ENCODE results near the gene CYP26C1. TPM values are rescaled to one million over a fixed set of nuclear protein-coding genes. Genes with fewer than 3 reads are reported as not detected.

Gene CYP26C1
- total RNA-seq, 1 experiment from 2014 or later: 0.79 TPM

DNA sequence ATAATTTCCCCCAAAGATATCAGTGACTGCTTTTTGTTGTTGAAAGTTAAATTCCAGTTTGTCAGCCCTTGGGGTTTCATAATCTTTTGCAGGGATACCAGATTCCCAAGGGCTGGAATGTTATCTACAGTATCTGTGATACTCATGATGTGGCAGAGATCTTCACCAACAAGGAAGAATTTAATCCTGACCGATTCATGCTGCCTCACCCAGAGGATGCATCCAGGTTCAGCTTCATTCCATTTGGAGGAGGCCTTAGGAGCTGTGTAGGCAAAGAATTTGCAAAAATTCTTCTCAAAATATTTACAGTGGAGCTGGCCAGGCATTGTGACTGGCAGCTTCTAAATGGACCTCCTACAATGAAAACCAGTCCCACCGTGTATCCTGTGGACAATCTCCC lies 16.3 kb downstream of the CYP26C1 start:
- Histone ChIP-seq H3K79me1 (ENCODE audit: insufficient read depth, low read depth, low read length, poor library complexity, severe bottlenecking) (no peaks in the 10 kb centered on the region), H3K4ac (ENCODE audit: low read depth, low read length) (no peak overlapping the region), H4K8ac (replicated peaks; ENCODE audit: insufficient read length, low read depth, low read length) (no peak overlapping the region), H3K27ac (ENCODE audit: insufficient read length, low read depth, low read length) (no peak overlapping the region), H3K14ac (ENCODE audit: insufficient read depth, low read length) (no peak overlapping the region), H2BK20ac (ENCODE audit: low read depth, low read length, poor library complexity, severe bottlenecking) (no peak overlapping the region), H2AK5ac (ENCODE audit: insufficient read length, low read length) (no peak overlapping the region), H2AFZ (ENCODE audit: low read length) (no peak overlapping the region), H2BK15ac (ENCODE audit: low read depth, low read length) (no peak overlapping the region), H3K9me3 (ENCODE audit: control insufficient read depth, low read depth, low read length) (no peaks in the 10 kb centered on the region), H3K9ac (ENCODE audit: extremely low read depth, insufficient read length, low read length) (no peak overlapping the region), H3T11ph (ENCODE audit: low read length) (no peak overlapping the region), H2BK120ac (ENCODE audit: low read depth, low read length, poor library complexity, severe bottlenecking) (no peak overlapping the region), H3K18ac (ENCODE audit: insufficient read length, low read depth, low read length) (no peak overlapping the region), H3K27me3 (ENCODE audit: insufficient read depth, low read length) (peaks cover 46% of the 10 kb centered on the region; the same call in 1 of the 2 replicates), H2BK12ac (ENCODE audit: insufficient read length, low read depth, low read length) (no peak overlapping the region), H3K56ac (ENCODE audit: insufficient read length, low read depth, low read length) (no peak overlapping the region), H3K23me2 (ENCODE audit: insufficient read length, low read depth, low read length, poor library complexity, severe bottlenecking) (peaks cover 22% of the 10 kb centered on the region), H4K5ac (ENCODE audit: insufficient read length, low read depth, low read length) (no peak overlapping the region), H3K4me1 (ENCODE audit: insufficient read depth, low read length) (no peaks in the 10 kb centered on the region), H3K79me2 (ENCODE audit: insufficient read depth, low read length) (no peaks in the 10 kb centered on the region), H3K4me2 (ENCODE audit: insufficient read depth, insufficient read length, low read length) (no peak overlapping the region), H4K20me1 (ENCODE audit: control insufficient read depth, insufficient read depth, insufficient read length) (no peaks in the 10 kb centered on the region), H4K91ac (ENCODE audit: insufficient read length, low read depth, low read length) (no peak overlapping the region), H2BK5ac (ENCODE audit: insufficient read length, low read length) (no peak overlapping the region), H3K23ac (ENCODE audit: insufficient read length, low read depth, low read length) (no peak overlapping the region)
- no peak for DNase-seq
- H3K27me3 Mint-ChIP-seq (ENCODE audit: low read depth): peaks cover 56% of the 10 kb centered on the region
- H3K9me3 Mint-ChIP-seq: peaks cover 0 to 3% of the 10 kb centered on the region in 2 experiments; a peak in 3 of 5 replicates
- WGBS (ENCODE audit: extremely low coverage, insufficient read length, low lambda C conversion rate): no CpG with 5 or more reads among the region's 2 CpGs
- TF ChIP-seq CTCF (conservative IDR thresholded peaks at IDR 0.05): no peak
- peak overlapping the region; percentile 27 to 90; a peak in 3 of 5 replicates for H3K4me3 Mint-ChIP-seq
- peaks cover 39 to 44% of the 10 kb centered on the region in 2 experiments for H3K4me1 Mint-ChIP-seq
- H3K27ac Mint-ChIP-seq: no peak overlapping the region
- peaks cover 0 to 38% (median 35%) of the 10 kb centered on the region in 3 experiments; a peak in 4 of 7 replicates for H3K36me3 Mint-ChIP-seq (ENCODE audit: insufficient read depth in 1 of 3, low read depth in 3 of 3)

Data from H9 (cell line).